GM10248 (cell line): ENCODE data around the gene GORAB.

Experiments used
- CTCF ChIA-PET: fragments of 300-600 bp; sonication (Branson Sonifier 250); formaldehyde crosslinking; extraction: SDS; loops from one replicate; lab custom pipeline; 2021; ENCODE audit warnings: antibody characterized with exemption; lab: Yijun Ruan, JAX
- POLR2A ChIA-PET: fragments of 350-650 bp; sonication (Branson Sonifier 250); formaldehyde crosslinking; extraction: SDS; loops from one replicate; lab custom pipeline; 2020; ENCODE audit warnings: antibody characterized with exemption; lab: Yijun Ruan, JAX
- DNase-seq: peaks from one replicate; pipeline ENCODE4 v3.0.0; 2012; ENCODE audit errors: extremely low spot score
- TF ChIP-seq, protein P1 (sequence below): IDR thresholded peaks from 2 replicates; pipeline ENCODE4 v1.5.1; 2012; ENCODE audit warnings: mild to moderate bottlenecking, low read depth; ENCODE audit errors: extremely low read depth, missing control alignments, control extremely low read depth

The GORAB gene

DNA sequence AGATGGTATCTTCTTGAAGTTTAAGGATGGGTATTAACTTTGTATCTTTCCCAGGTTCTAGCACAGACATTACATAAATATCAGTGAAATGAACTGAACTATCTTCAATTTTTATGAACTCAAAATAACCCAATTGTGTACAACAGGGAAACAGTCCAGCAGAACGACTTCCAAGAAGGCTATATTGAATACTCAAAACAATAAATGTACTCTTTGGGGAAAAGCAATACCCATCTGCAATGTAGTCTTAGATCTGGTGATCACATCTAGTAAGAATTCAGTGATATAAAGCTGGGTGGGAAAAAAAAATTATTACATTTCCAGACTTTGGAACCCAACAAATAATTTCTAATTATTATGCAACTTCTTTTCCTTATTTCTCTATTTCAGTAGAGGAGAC, 33.1 kb upstream of the GORAB start:
- DNase-seq, result no peak
- ChIA-PET POLR2A (no interaction called here), CTCF (interaction anchor here (1.3 to 1.9 kb wide), 2 partner anchors 8 to 9 kb away, joined by 3 to 4 read pairs; no protein-coding TSS in a partner anchor)
- TF ChIP-seq, protein P1, sequence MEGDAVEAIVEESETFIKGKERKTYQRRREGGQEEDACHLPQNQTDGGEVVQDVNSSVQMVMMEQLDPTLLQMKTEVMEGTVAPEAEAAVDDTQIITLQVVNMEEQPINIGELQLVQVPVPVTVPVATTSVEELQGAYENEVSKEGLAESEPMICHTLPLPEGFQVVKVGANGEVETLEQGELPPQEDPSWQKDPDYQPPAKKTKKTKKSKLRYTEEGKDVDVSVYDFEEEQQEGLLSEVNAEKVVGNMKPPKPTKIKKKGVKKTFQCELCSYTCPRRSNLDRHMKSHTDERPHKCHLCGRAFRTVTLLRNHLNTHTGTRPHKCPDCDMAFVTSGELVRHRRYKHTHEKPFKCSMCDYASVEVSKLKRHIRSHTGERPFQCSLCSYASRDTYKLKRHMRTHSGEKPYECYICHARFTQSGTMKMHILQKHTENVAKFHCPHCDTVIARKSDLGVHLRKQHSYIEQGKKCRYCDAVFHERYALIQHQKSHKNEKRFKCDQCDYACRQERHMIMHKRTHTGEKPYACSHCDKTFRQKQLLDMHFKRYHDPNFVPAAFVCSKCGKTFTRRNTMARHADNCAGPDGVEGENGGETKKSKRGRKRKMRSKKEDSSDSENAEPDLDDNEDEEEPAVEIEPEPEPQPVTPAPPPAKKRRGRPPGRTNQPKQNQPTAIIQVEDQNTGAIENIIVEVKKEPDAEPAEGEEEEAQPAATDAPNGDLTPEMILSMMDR, result no peak

DNA sequence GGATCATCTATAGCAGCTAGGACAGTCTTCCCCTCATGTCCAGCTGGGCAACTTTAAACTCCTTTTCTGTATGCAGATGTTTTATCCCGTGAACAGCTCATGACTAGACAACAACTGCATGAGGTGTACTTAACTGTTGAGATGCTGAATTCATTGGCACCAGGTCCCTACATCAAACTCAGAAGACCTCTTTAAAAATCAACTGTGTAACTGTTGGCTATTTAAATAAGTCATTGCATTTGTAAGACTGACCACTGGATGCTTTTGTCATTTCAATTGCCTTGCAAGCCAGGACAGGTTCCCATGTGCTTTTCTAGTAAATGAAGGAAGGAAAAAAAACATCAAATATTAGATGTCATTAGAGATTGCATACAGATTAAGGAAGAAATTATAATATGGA, 28.3 kb upstream of the GORAB start:
- CTCF ChIA-PET, result no interaction called here
- POLR2A ChIA-PET, result no interaction called here

DNA sequence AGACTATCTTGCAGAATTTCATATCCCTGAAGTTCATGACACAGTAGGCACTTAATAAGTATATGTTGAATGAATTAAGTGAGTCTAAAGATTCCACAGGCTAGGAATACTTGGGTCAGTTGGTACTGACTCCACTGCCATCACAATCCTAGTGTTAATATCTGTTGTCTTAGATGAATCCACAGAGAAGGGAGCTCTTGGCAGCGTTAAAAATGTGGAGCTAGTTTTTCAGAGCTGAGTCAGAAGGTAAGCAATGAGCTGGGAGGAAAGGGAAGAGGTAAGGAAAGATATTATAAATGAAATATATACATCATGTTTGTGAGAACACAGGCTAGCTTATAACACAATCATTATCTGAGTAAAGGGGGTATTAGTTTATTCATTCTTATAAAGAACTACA, 21.8 kb upstream of the GORAB start:
- TF ChIP-seq, protein P1, result no peak
- no peak for DNase-seq
- ChIA-PET CTCF (no interaction called here), POLR2A (no interaction called here)

More for the DNA sequence above, 28.3 kb upstream of the GORAB start:
- TF ChIP-seq, protein P1, result no peak
- DNase-seq, result no peak

DNA sequence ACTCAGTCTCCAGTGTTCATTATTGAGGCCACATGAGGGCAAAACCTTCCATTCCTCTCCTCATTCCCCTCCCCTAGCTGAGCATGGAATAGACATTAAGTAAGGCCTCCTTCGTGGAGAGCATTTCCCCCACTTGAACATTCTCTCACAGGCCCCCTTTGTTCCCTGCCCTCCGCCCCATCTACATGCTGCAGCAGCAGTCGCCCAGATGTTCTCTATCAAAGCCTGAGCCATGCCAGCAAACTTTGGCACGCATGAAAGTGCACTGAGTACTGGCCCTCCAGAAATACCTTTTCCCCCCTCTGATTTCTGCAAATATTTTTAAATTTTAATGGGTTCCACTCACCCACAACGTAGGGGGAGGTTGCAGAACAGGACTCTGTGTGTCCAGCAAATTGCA, 20.9 kb upstream of the GORAB start:
- ChIA-PET POLR2A (no interaction called here), CTCF (no interaction called here)
- no peak for DNase-seq
- TF ChIP-seq, protein P1, result no peak

DNA sequence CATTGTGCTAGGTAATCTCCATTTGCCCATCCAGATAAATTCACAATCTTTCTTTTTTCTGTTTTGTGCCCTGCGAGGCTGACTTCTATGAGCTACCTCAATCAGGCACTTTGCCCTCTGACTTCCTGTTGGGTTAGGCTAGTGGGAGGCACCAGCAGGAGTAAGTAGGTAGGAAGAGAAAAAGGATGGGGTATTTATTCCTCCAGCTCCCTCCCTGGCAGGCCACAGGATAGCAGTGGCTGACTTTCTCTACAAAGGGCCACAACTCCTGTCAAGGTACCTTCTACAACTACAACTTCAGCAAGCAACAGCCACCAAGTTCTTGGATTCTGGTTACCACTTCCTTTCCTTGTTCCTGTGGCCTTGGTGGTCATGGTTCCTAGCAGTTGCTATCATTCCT, 18.8 kb upstream of the GORAB start:
- no peak for DNase-seq
- ChIA-PET POLR2A (no interaction called here), CTCF (no interaction called here)
- TF ChIP-seq, protein P1, result no peak

DNA sequence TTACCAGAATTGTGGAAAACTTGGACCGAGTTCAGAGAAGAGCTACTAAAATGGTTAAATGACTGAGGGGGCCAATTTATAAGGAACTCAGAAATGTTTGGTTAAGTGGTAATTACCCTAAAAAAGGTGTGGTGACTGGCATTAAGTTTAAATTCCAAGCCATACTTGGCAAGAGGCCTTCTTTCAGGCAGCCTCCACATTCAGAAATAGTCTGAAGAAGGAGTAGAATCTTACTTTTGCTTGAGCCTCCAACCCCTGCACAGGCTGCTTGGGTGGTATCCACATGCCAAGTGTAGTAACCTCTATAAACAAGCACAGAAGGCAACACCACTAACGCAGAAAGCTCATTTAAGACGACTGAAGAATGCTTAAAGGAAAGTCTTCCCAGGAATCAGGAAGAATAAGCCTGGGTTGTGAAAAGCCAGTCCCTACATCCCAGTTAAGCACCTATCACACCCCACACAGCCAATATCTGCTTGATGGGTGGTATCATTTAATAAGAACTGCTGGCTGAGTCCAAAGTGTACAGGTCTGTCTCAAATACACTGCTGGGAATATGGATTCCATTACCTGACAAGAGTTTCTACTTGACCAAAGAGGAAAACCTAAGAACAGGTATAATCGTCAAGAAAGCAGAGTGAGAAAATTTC, 13.7 kb upstream of the GORAB start:
- ChIA-PET POLR2A (no interaction called here), CTCF (no interaction called here)

More for the DNA sequence above, 13.7 kb upstream of the GORAB start:
- DNase-seq, result no peak
- TF ChIP-seq, protein P1, result no peak
